ENCODE measurements around the gene LRRC74B. TPM values are rescaled to one million over a fixed set of nuclear protein-coding genes. Genes with fewer than 3 reads are reported as not detected.
A peak's percentile ranks its signal among the peaks of the same experiment; 100 is the strongest.

LRRC74B gene
- total RNA-seq, 1 experiment from 2014 or later, result not detected

GRCh38 chr22:21108379-21109115 is 62.8 kb downstream of the LRRC74B start:
- ATAC-seq (no peak), DNase-seq (peak; percentile 13)
- intact Hi-C loops (cut with micrococcal nuclease), result no loop called here
- Histone ChIP-seq H3K79me2 (ENCODE audit: low read length) (no peaks in the 10 kb centered on the region), H3K4me3 (ENCODE audit: low read length) (no peak overlapping the region), H3K9ac (ENCODE audit: low read length) (no peak overlapping the region), H3K27me3 (ENCODE audit: low read length) (no peaks in the 10 kb centered on the region), H2AFZ (ENCODE audit: low read length) (no peak overlapping the region), H3K27ac (ENCODE audit: low read length) (no peak overlapping the region), H3F3A (ENCODE audit: low read length, unreplicated experiment) (no peaks in the 10 kb centered on the region), H3K9me3 (ENCODE audit: low read length) (no peaks in the 10 kb centered on the region), H3K4me2 (ENCODE audit: low read length) (no peak overlapping the region), H4K20me1 (ENCODE audit: low read length) (no peaks in the 10 kb centered on the region), H3K4me1 (ENCODE audit: insufficient read depth, low read length) (peaks cover 10% of the 10 kb centered on the region; the same call in 1 of the 2 replicates), H3K9me2 (replicated peaks; ENCODE audit: low read length) (no peaks in the 10 kb centered on the region), H3K36me3 (ENCODE audit: low read depth, low read length) (no peaks in the 10 kb centered on the region)
- ChIA-PET CTCF (no interaction called here), POLR2A (ENCODE audit: unreplicated experiment) (no interaction called here)
- no TSS peak for BruUV-seq (replicated peaks)
- no peak for TF ChIP-seq EZH2phosphoT487 (IDR thresholded peaks at IDR 0.05; ENCODE audit: borderline replicate concordance, low read length)
- TF ChIP-seq CTCF (conservative IDR thresholded peaks at IDR 0.05; ENCODE audit: low read depth, low read length), result no peak

Small RNA genes within 50 kb of the gene (microRNA-seq; reads per million reads assigned to microRNA genes)
- not detected for gene MIR649 (ENCODE audit: unreplicated experiment)

Other genes starting within 250 kb of the LRRC74B start
- gene PI4KA, start 187.1 kb upstream of the LRRC74B start, total RNA-seq (2014; rRNA removed), result 39.7 and 61.5 TPM in 2 replicates
- gene SNAP29, start 186.9 kb upstream of the LRRC74B start, total RNA-seq (2014; rRNA removed), result 12.3 and 23.9 TPM in 2 replicates
- 35.4 and 36.2 TPM in 2 replicates for gene CRKL, start 128.5 kb upstream of the LRRC74B start, total RNA-seq (2014; rRNA removed)
- gene AIFM3, start 78.7 kb upstream of the LRRC74B start, total RNA-seq (2014; rRNA removed), result 0.98 and 1.5 TPM in 2 replicates
- gene LZTR1, start 63.6 kb upstream of the LRRC74B start, total RNA-seq (2014; rRNA removed), result 41.0 and 49.3 TPM in 2 replicates
- gene THAP7, start 43.8 kb upstream of the LRRC74B start, total RNA-seq (2014; rRNA removed), result 43.0 and 44.3 TPM in 2 replicates
- gene P2RX6, start 30.8 kb upstream of the LRRC74B start, total RNA-seq (2014; rRNA removed), result 1.1 TPM in 1 of 2 replicates, not detected in the other
- not detected in 2 replicates for gene SLC7A4, start 13.4 kb upstream of the LRRC74B start, total RNA-seq (2014; rRNA removed)

Data from PC-3 (cell line).